HG02973 (cell line): ENCODE data around the gene ELAVL1.
"Not testable (repeated sequence)": the region's sequence is repeated elsewhere in the genome, so short reads cannot be mapped to it uniquely, and the experiment has no call there.

ENCODE experiments used
- ATAC-seq: cut with Tn5 transposase; IDR thresholded peaks from one replicate; pipeline ENCODE4 v1.9.1; 2021; ENCODE audit warnings: moderate library complexity; ENCODE audit not compliant: unreplicated experiment

Gene ELAVL1

GRCh38 chr19:7924651-7925170, 80.7 kb downstream of the ELAVL1 start:
- ATAC-seq, result no peak

- no peak for ATAC-seq
Measured at GRCh38 chr19:7924241-7924640, 81.2 kb downstream of the ELAVL1 start.

- no peak for ATAC-seq
Measured at GRCh38 chr19:7923295-7924191, 81.9 kb downstream of the ELAVL1 start.

GRCh38 chr19:7922836-7923195, 82.6 kb downstream of the ELAVL1 start:
- no peak for ATAC-seq

GRCh38 chr19:7921967-7922835, 83.2 kb downstream of the ELAVL1 start:
- no peak for ATAC-seq

GRCh38 chr19:7921302-7921966, 84.0 kb downstream of the ELAVL1 start:
- no peak for ATAC-seq

- peak; percentile 31 for ATAC-seq
Measured at GRCh38 chr19:7920519-7921301, 84.7 kb downstream of the ELAVL1 start.

- ATAC-seq, result peak; percentile 42
Measured at GRCh38 chr19:7919610-7920518, 85.6 kb downstream of the ELAVL1 start, which contains the start of gene SNAPC2. Gene SNAPC2 (plus strand): TSS chr19:7920338. CDS start chr19:7920367, 29 bp downstream.

GRCh38 chr19:7918615-7919421, 86.6 kb downstream of the ELAVL1 start:
- no peak for ATAC-seq

- not testable (repeated sequence) for ATAC-seq
Measured at GRCh38 chr19:7918062-7918614, 87.3 kb downstream of the ELAVL1 start.

GRCh38 chr19:7917267-7918061, 88.0 kb downstream of the ELAVL1 start:
- no peak for ATAC-seq

GRCh38 chr19:7916955-7917266, 88.5 kb downstream of the ELAVL1 start:
- no peak for ATAC-seq

GRCh38 chr19:7916103-7916954, 89.1 kb downstream of the ELAVL1 start:
- no peak for ATAC-seq

- ATAC-seq, result no peak
Measured at GRCh38 chr19:7915250-7916102, 90.0 kb downstream of the ELAVL1 start.

- no peak for ATAC-seq
Measured at GRCh38 chr19:7914598-7915045, 90.8 kb downstream of the ELAVL1 start, which contains the start of gene TGFBR3L. Gene TGFBR3L (plus strand): TSS chr19:7914830.
